Activated naive CD8-positive, alpha-beta T cell treated with anti-CD3 and anti-CD28 coated beads, Interleukin-2, amount 10 ng/mL, durations not matched to agents 7 days and 5 days (primary cell): Measurements from ENCODE around the gene TADA2B. TPM values are rescaled to one million over a fixed set of nuclear protein-coding genes. Genes with fewer than 3 reads are reported as not detected.

Experiments
- ATAC-seq: fragments of 150-1000 bp; cut with Tn5 transposase; one replicate; pipeline ENCODE4 v1.10.0; 2021; ENCODE audit warnings: low read depth, moderate library complexity
- POLR2A ChIA-PET: fragments of 350-600 bp; sonication (Branson Sonifier 250); formaldehyde crosslinking; loops from one replicate; lab custom pipeline; 2021; ENCODE audit warnings: antibody characterized with exemption; lab: Charles Lee
- DNase-seq: peaks from one replicate; pipeline ENCODE4 v3.0.0; 2021
- H3K27ac Mint-ChIP-seq: one replicate; pipeline ENCODE4 v1.8.0; 2022; ENCODE audit warnings: mild to moderate bottlenecking, mixed read lengths
- H3K27me3 Mint-ChIP-seq: one replicate; pipeline ENCODE4 v1.8.0; 2022; ENCODE audit warnings: mild to moderate bottlenecking, moderate library complexity, mixed read lengths
- H3K36me3 Mint-ChIP-seq: one replicate; pipeline ENCODE4 v1.8.0; 2021; ENCODE audit warnings: mild to moderate bottlenecking, mixed read lengths
- H3K4me1 Mint-ChIP-seq: one replicate; pipeline ENCODE4 v1.8.0; 2021; ENCODE audit warnings: mixed read lengths
- H3K4me3 Mint-ChIP-seq: one replicate; pipeline ENCODE4 v1.8.0; 2022; ENCODE audit warnings: mild to moderate bottlenecking, moderate library complexity, mixed read lengths
- H3K9me3 Mint-ChIP-seq: one replicate; pipeline ENCODE4 v1.8.0; 2021; ENCODE audit warnings: mixed read lengths
- total RNA-seq, 2 experiments: library from RNA; stranded (reverse); gene quantifications; one replicate each; pipeline ENCODE4 v1.2.3, GENCODE V29; 2021

TADA2B gene
- total RNA-seq, 2 experiments from 2014 or later = 25.8 to 27.1 TPM

- ATAC-seq (no peak), DNase-seq (no peak)
- no peak overlapping the region for H3K4me3 Mint-ChIP-seq
- H3K27ac Mint-ChIP-seq = no peak overlapping the region
- no peaks in the 10 kb centered on the region for H3K9me3 Mint-ChIP-seq
- no peaks in the 10 kb centered on the region for H3K27me3 Mint-ChIP-seq
- H3K36me3 Mint-ChIP-seq = peaks cover 4% of the 10 kb centered on the region
- POLR2A ChIA-PET = no interaction called here
- no peaks in the 10 kb centered on the region for H3K4me1 Mint-ChIP-seq
These were observed 21.1 kb upstream of the TADA2B start for GRCh38 chr4:7021930-7022664.

- ATAC-seq (no peak), DNase-seq (no peak)
- H3K4me1 Mint-ChIP-seq = peaks cover 2% of the 10 kb centered on the region
- H3K27me3 Mint-ChIP-seq = no peaks in the 10 kb centered on the region
- no peaks in the 10 kb centered on the region for H3K9me3 Mint-ChIP-seq
- POLR2A ChIA-PET = no interaction called here
- H3K27ac Mint-ChIP-seq = no peak overlapping the region
- no peak overlapping the region for H3K4me3 Mint-ChIP-seq
- H3K36me3 Mint-ChIP-seq = peaks cover 14% of the 10 kb centered on the region
These were observed 19.7 kb upstream of the TADA2B start for GRCh38 chr4:7023486-7023885.

- no peak overlapping the region for H3K4me3 Mint-ChIP-seq
- peaks cover 14% of the 10 kb centered on the region for H3K36me3 Mint-ChIP-seq
- DNase-seq (no peak), ATAC-seq (no peak)
- no peak overlapping the region for H3K27ac Mint-ChIP-seq
- POLR2A ChIA-PET = no interaction called here
- no peaks in the 10 kb centered on the region for H3K27me3 Mint-ChIP-seq
- H3K9me3 Mint-ChIP-seq = no peaks in the 10 kb centered on the region
- peaks cover 2% of the 10 kb centered on the region for H3K4me1 Mint-ChIP-seq
These were observed 19.3 kb upstream of the TADA2B start for GRCh38 chr4:7023901-7024300.

- ATAC-seq = no peak
- no peaks in the 10 kb centered on the region for H3K9me3 Mint-ChIP-seq
- H3K4me3 Mint-ChIP-seq = no peak overlapping the region
- H3K4me1 Mint-ChIP-seq = peaks cover 2% of the 10 kb centered on the region
- DNase-seq = no peak
- peaks cover 14% of the 10 kb centered on the region for H3K36me3 Mint-ChIP-seq
- no peak overlapping the region for H3K27ac Mint-ChIP-seq
- POLR2A ChIA-PET = no interaction called here
- H3K27me3 Mint-ChIP-seq = no peaks in the 10 kb centered on the region
These were observed 18.8 kb upstream of the TADA2B start for GRCh38 chr4:7024336-7024890.

GRCh38 chr4:7025040-7025602, 18.1 kb upstream of the TADA2B start:
- POLR2A ChIA-PET = no interaction called here
- no peaks in the 10 kb centered on the region for H3K27me3 Mint-ChIP-seq
- H3K4me3 Mint-ChIP-seq = no peak overlapping the region
- H3K4me1 Mint-ChIP-seq = peaks cover 2% of the 10 kb centered on the region
- no peak overlapping the region for H3K27ac Mint-ChIP-seq
- ATAC-seq (no peak), DNase-seq (no peak)
- H3K36me3 Mint-ChIP-seq = peaks cover 14% of the 10 kb centered on the region
- no peaks in the 10 kb centered on the region for H3K9me3 Mint-ChIP-seq

GRCh38 chr4:7026107-7026506, 17.1 kb upstream of the TADA2B start:
- Mint-ChIP-seq H3K27me3 (no peaks in the 10 kb centered on the region), H3K27ac (no peak overlapping the region), H3K4me1 (peaks cover 2% of the 10 kb centered on the region), H3K4me3 (no peak overlapping the region), H3K9me3 (no peaks in the 10 kb centered on the region), H3K36me3 (peaks cover 19% of the 10 kb centered on the region)
- POLR2A ChIA-PET = interaction anchor here (0.6 kb wide), 1 partner anchor 41 kb away, joined by 3 read pairs; no protein-coding TSS in a partner anchor
- ATAC-seq (no peak), DNase-seq (no peak)

GRCh38 chr4:7027284-7027683, 15.9 kb upstream of the TADA2B start:
- Mint-ChIP-seq H3K36me3 (peaks cover 20% of the 10 kb centered on the region), H3K27me3 (no peaks in the 10 kb centered on the region), H3K9me3 (no peaks in the 10 kb centered on the region), H3K27ac (no peak overlapping the region), H3K4me1 (peaks cover 2% of the 10 kb centered on the region), H3K4me3 (no peak overlapping the region)
- ATAC-seq = no peak
- DNase-seq = no peak
- POLR2A ChIA-PET = no interaction called here

- Mint-ChIP-seq H3K27ac (no peak overlapping the region), H3K4me3 (no peak overlapping the region), H3K9me3 (no peaks in the 10 kb centered on the region), H3K27me3 (no peaks in the 10 kb centered on the region), H3K4me1 (peaks cover 2% of the 10 kb centered on the region), H3K36me3 (peaks cover 20% of the 10 kb centered on the region)
- DNase-seq (no peak), ATAC-seq (no peak)
- POLR2A ChIA-PET = no interaction called here
These were observed 15.3 kb upstream of the TADA2B start for GRCh38 chr4:7027913-7028312.

GRCh38 chr4:7029212-7029611, 14.0 kb upstream of the TADA2B start:
- DNase-seq (no peak), ATAC-seq (no peak)
- Mint-ChIP-seq H3K9me3 (no peaks in the 10 kb centered on the region), H3K27ac (no peak overlapping the region), H3K36me3 (peaks cover 20% of the 10 kb centered on the region), H3K4me1 (peaks cover 2% of the 10 kb centered on the region), H3K27me3 (peaks cover 2% of the 10 kb centered on the region), H3K4me3 (no peak overlapping the region)
- POLR2A ChIA-PET = no interaction called here

- H3K27me3 Mint-ChIP-seq = peaks cover 2% of the 10 kb centered on the region
- H3K9me3 Mint-ChIP-seq = no peaks in the 10 kb centered on the region
- peaks cover 20% of the 10 kb centered on the region for H3K36me3 Mint-ChIP-seq
- no peak overlapping the region for H3K27ac Mint-ChIP-seq
- ATAC-seq = no peak
- peaks cover 2% of the 10 kb centered on the region for H3K4me1 Mint-ChIP-seq
- H3K4me3 Mint-ChIP-seq = no peak overlapping the region
- DNase-seq = no peak
- POLR2A ChIA-PET = no interaction called here
These were observed 13.3 kb upstream of the TADA2B start for GRCh38 chr4:7029921-7030320.

- Mint-ChIP-seq H3K4me1 (peaks cover 2% of the 10 kb centered on the region), H3K9me3 (no peaks in the 10 kb centered on the region), H3K4me3 (no peak overlapping the region), H3K27ac (no peak overlapping the region), H3K27me3 (peaks cover 2% of the 10 kb centered on the region), H3K36me3 (peaks cover 20% of the 10 kb centered on the region)
- no peak for ATAC-seq
- POLR2A ChIA-PET = no interaction called here
- DNase-seq = no peak
These were observed 12.3 kb upstream of the TADA2B start for GRCh38 chr4:7030856-7031255.

GRCh38 chr4:7031558-7032449, 11.4 kb upstream of the TADA2B start:
- peaks cover 2% of the 10 kb centered on the region for H3K27me3 Mint-ChIP-seq
- H3K4me3 Mint-ChIP-seq = no peak overlapping the region
- H3K36me3 Mint-ChIP-seq = peaks cover 17% of the 10 kb centered on the region
- peaks cover 2% of the 10 kb centered on the region for H3K4me1 Mint-ChIP-seq
- no peak for ATAC-seq
- H3K9me3 Mint-ChIP-seq = no peaks in the 10 kb centered on the region
- no peak for DNase-seq
- POLR2A ChIA-PET = no interaction called here
- no peak overlapping the region for H3K27ac Mint-ChIP-seq

- H3K4me1 Mint-ChIP-seq = peaks cover 2% of the 10 kb centered on the region
- no peak overlapping the region for H3K27ac Mint-ChIP-seq
- no peak overlapping the region for H3K4me3 Mint-ChIP-seq
- ATAC-seq (no peak), DNase-seq (no peak)
- POLR2A ChIA-PET = no interaction called here
- H3K27me3 Mint-ChIP-seq = peaks cover 2% of the 10 kb centered on the region
- H3K9me3 Mint-ChIP-seq = no peaks in the 10 kb centered on the region
- H3K36me3 Mint-ChIP-seq = peaks cover 12% of the 10 kb centered on the region
These were observed 10.6 kb upstream of the TADA2B start for GRCh38 chr4:7032596-7032995.
